GM21360 (cell line): ENCODE results near the gene GKAP1.
A peak's percentile ranks its signal among the peaks of the same experiment; 100 is the strongest.
"Not testable (repeated sequence)": the region's sequence is repeated elsewhere in the genome, so short reads cannot be mapped to it uniquely, and the experiment has no call there.

Experiments used
- ATAC-seq: cut with Tn5 transposase; IDR thresholded peaks from one replicate; pipeline ENCODE4 v1.9.1; 2021; ENCODE audit warnings: mild to moderate bottlenecking, moderate library complexity; ENCODE audit not compliant: unreplicated experiment

Gene GKAP1

DNA sequence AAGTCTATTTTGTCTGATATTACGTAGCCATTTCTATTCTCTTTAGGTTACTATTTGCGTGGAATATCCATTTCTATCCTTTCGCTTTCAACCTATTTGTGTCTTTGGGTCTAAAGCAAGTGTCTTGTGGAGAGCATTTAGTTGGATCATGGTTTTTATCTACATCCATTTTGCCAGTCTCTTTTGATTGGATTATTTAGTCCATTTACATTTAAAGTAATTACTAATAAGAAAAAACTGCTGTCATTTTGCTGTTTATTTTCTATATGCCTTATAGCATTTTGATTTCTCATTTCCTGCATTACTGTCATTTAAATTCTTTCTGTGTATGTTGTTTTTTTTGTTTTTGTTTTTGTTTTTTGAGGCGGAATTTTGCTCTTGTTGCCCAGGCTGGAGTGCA, 83.8 kb downstream of the GKAP1 start:
- no peak for ATAC-seq

DNA sequence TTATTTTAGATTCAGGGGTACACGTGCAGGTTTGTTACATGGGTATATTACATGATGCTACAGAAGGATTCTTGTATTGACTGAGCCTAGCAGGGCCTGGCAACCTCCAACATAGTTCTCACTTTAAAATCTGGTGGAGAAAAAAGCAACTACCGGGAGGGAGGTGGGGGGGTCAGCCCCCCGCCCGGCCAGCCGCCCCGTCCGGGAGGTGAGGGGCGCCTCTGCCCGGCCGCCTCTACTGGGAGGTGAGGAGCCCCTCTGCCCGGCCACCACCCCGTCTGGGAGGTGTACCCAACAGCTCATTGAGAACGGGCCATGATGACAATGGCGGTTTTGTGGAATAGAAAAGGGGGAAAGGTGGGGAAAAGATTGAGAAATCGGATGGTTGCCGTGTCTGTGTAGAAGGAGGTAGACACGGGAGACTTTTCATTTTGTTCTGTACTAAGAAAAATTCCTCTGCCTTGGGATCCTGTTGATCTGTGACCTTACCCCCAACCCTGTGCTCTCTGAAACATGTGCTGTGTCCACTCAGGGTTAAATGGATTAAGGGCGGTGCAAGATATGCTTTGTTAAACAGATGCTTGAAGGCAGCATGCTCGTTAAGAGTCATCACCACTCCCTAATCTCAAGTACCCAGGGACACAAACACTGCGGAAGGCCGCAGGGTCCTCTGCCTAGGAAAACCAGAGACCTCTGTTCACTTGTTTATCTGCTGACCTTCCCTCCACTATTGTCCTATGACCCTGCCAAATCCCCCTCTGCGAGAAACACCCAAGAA, 88.8 kb downstream of the GKAP1 start:
- ATAC-seq = not testable (repeated sequence)

DNA sequence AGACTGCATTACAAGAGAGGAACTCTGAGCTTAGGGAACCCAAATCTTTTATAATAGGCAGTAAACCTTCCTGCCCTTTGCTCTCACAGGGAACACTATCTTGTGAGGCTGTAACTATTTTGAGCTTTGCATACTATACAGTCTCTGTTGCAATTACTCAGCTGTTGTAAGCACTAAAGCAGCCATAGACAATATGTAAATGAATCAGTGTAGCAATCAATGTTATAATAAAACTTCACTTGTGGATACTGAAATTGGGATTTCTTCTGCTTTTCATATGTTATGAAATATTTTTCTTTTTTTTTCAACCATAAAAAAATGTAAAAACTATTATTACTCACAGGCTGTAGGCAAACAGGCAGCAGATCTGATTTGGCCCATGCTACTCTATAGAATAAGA, 93.1 kb downstream of the GKAP1 start:
- ATAC-seq = no peak

DNA sequence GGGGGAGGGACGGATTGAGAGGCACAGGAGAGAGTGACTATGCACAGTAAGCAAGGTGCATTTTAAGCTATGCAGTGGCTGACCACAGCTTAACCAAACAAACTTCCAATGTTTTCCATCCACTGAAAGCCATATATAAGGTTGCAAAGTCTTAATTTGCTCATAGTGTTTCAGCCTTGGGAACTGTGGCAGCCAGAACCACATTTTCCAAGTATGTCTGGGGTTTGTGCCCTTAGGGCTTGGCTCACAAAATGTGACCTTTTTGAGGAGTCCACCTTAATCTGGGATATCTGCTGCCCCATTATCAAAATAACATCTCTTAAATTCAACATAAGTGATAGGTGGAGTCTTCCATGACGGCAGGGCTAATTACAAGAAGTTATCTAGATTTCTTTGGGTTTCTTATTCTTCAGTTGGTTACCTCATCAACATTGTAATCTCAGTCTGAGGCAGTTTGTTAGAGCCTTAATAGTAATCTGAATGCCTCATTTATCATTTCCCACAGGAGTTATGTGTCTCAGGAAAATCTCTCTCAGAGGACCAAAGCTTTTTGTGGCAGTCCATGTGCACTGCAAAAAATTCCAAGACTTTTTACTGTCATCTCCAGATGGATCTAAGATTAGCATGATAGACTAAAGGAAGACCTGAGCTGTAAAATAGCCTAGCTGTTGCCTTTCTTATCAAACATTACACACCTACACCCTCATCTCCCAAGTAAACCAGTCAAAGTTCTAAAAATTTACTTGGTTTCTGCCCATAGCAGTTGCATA, 94.7 kb downstream of the GKAP1 start:
- no peak for ATAC-seq

DNA sequence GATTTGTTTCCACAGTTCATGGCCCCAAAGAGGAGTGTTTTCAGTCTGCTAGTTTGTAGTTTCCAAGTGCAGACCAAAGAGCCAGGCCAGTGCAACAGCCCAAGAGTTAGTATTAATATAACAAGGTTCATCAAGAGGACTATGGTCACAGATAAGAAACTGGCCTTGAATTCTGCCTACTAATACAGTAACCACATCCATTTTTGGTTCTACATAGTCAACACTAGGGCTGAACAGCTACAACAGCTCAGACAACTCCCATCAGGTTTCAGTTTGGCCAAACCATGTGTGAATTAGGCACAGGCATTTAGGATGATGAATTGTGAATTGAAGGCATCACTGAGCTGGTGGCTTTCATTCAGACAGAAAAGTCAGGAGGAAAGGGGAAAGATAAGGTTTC, 96.1 kb downstream of the GKAP1 start:
- no peak for ATAC-seq

DNA sequence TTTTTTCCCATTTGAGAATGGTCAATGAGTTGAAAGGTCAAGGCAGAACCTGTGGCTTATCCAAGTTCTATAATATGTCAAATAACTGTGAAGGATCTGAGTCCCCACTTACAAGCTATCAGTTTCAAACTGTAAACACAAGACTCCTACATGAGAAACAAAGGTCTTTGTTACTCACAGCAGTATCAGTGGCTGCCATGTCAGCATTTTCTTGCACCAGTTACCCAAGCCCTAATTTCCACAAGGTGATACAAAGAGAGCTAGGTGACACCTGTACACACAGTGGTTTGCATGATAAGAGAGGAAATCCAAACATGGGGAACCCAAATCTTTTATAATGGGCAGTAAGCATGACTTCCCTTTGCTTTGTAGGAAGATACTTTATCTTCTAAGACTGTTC, 101.8 kb downstream of the GKAP1 start:
- no peak for ATAC-seq

DNA sequence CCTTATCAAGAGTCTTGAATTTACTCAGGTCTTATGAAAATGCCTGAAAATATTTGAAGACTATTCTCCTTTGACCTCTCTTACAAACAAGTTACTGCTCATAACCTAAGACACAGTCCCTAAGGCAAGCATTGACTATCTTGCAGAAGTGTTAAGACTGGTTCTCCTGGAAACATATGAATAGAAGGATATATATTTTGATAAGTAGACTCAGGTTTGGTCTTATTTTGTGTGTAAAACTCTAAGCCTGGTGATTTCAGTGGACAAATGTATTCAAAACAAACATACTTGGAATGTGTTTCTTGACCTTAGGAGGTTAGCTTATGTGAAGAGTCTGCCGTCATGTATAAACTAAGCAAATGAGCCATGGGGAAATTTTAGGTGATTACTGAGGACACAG, 102.3 kb downstream of the GKAP1 start:
- no peak for ATAC-seq

DNA sequence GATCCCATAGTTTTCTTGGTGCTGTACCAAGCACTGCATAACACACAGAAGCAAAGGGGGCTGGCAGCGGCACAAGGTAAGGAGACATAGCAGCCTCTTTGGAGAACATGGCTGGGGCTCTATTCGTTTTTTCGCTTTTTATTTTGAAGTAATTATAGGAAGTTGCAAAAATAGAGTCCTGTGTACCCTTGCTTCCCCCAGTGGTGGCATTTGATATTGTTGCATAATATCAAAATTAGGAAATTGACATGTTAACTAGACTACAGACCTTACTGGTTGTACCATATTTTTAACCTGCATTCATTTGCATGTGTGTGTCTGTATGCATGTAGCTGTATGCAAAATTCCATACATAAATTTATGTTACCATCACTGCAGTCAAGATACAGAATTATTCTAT, 103.2 kb downstream of the GKAP1 start:
- ATAC-seq = peak; percentile 57

DNA sequence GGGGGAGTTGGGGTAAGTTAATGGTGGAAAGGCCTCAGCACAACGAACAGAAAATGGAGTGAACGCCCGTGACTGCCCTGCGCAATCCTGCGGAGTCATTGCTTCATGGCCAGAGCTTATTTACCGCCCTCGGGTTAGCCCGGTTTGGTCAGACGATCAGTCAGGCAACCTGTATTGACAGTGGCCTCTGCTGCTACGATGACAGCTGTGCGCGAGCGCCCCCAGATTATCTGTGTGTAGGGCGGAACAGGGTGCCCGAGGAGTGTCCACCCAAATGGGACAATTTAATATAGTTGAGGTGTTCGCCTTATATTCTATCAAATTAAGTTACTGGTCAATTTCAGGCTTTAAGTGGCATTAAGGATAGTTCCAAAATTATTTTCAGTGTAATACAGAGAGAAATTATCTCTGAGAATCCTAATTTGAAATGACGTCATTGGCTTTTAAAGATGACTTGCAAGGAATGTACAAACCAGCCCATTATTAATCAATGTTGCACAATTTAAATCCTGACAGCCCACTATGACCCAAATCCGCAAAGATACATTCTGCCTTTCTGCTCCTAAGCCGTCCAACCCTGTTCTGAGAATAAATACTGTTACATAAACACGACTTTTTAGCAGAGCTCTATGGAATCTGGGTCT, 108.9 kb downstream of the GKAP1 start:
- peak; percentile 49 for ATAC-seq

DNA sequence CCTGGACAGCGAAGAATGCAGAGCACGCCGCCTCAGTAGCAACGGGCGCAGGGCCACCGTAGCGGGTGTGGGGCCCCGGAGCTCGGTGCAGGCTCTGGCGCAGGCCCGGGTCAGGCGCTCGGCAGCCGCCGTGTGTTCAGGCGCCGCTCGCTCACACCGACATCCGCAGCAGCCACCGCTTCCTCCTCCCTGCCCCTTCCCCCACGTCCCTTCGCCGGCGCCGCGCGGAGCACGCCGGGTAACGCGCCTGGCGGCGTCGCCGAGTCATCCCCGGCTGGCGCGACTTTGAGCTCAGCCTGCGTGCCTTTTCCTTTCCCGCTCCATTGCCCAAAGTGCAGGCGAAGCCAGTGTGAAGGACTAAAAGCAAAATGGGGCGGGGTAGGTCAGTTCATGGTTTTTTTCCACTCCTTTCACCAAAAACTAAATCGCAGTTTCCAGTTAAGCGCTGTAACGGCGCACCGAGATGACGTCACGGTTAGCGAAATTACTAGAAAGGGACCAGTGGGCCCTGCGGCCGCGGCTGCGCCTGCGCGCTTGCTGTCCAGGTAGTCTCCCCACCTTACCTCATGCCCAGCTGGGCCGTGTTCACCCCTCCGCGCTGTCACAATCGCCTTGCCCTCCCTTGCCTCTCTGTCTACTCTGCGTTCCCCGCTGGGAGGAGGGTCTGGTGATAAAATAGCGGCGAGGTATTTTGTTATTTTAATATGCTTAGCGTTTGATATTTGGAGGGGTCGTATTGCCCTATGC, 109.6 kb downstream of the GKAP1 start, which contains the start of gene UBQLN1:
Gene UBQLN1 (minus strand): TSS at position 191 of the 747 bp plus-strand sequence. CDS start 279 bp downstream, outside the sequence.
- ATAC-seq = peak; percentile 68

DNA sequence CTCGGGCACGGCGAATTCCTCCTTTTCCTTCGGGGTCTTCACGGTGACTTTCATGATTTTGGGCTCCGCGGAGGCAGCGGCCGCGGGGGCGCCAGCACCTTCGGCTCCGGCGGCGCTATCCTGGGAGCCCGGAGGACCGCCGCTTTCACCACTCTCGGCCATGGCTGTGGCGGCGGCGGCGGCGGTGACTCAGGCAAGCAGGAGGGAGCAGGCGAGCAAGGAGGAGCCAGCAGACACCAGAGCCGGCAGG, 110.1 kb downstream of the GKAP1 start:
- ATAC-seq = peak; percentile 36

DNA sequence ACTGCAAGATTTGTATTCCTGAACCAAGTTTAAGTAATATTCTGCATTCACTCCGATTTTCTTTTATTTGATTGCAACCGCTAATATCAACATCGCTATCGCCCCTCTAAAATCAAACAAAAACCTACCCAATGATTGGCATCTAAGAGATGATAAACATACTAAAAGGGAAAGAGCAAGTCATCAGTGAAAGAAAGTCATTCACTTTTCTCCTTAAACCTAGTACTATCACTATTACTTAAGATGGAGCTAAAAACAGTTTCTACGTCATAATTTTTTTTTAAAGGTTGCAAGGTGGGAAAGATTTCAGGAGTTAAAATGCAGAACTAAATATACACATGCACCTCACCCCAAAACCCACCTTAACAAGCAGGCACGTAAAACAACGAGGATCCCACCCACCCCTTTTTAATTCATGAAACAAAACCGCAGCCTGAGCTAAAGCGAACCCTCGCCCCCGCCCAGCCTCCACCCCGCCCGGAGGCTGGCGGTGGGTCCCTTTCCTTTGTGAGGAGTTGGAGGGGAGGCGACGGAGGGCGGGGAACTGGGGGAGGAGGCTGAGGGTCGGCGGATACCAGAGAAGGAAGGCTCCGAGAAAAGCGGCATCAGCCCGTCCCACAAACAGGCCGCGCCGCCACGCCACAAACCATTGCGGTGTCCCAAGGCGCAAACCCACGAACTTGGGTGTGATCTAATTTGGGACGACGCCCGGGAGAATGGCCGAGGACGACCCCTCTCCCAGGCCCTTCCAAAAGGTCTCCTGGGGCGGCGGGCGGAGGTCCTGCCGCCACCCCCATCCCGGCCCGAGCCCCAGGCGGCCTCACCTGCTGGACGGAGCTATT, 110.7 kb downstream of the GKAP1 start:
- peak; percentile 19 for ATAC-seq

DNA sequence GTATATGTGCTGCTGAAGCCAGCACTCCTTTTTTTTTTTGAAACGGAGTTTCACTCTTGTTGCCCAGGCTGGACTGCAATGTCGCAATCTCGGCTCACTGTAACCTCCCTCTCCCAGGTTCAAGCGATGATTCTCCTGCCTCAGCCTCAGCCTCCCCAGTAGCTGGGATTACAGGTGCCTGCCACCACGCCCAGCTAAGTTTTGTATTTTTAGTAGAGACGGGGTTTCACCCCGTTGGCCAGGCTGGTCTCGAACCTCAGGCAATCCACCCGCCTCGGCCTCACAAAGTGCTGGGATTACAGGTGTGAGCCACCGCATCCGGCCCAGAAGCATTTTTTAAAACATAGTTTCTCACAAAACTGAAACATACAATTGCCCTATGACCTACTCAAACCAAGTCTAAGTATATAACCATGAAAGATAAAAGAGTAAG, 112.3 kb downstream of the GKAP1 start:
- not testable (repeated sequence) for ATAC-seq

DNA sequence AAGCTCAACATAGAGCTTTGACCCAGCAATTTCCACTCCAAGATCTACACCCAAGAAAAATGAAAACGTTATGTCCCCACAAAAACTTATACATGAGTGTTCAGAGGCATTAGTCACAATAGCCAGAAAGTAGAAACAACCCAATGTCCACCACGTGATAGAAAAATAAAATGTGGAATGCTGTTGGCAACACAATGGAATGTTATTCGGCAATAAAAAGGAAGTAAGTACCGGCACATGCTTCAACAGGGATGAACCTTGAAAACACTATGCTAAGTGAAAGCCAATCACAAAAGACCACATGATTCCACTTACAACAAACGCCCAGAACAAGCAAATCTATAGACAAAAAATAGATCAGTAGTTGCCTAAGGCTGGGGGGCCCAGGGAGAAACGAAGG, 115.8 kb downstream of the GKAP1 start:
- ATAC-seq = no peak

DNA sequence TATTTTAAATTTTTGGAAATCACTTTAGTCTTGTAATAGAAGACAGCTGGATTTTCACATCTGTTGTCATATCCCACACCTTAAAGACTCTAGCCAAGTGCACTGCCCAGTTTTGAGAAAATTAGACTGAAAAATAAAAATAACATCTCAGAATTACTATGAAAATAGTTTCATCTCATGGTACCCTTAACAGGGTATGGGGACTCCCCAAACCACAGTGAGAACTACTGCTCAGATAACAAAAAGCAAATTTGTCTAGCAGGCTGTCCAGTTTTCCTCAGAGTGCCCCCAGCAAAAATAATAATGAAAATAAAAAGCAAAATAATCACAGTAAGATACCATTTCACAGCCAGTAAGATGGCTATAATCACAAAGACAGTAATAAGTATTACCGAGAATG, 116.3 kb downstream of the GKAP1 start:
- no peak for ATAC-seq

DNA sequence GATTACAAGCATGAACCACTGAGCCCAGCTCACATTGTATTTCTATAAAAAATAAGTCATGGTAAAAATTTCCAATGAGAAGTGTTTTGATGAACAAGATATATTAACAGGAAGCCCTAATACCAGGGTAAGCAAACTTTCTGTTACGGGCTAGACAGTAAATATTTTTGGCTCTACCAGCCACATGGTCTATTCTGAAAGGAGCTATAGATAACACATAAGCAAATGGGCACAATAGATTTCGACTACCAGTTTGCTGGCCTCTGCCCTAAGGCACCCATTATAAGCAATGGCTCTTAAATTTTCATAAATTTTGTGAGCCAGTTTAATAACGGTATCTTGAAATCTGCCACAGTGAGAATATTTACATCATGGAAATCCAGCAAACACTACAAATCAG, 118.0 kb downstream of the GKAP1 start:
- no peak for ATAC-seq

DNA sequence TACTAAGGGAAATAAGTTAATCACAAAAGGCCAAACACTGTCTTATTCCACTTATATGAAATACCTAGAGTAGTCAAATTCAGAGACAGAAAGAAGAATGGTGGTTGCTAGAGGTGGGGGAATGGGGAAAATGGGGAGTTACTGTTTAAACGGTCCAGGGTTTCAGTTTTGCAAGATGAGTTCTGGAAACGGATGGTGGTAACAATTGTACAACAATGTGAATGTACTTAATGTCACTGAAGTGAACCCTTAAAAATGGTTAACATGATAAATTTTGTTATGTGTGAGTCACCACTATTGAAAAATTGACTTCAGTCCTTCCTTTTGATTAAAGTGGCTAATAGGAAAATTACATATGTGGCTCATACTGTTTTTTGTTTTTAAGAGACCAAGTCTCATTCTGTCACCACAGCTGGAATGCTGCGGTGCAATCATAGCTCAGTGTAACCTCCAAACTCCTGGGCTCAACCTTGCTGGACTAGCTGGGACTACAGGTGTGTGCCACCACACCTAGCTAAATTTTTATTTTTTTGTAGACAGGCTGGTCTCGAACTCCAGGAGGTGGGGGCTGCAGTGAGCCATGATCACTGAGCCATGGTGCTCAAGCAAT, 118.5 kb downstream of the GKAP1 start:
- no peak for ATAC-seq

DNA sequence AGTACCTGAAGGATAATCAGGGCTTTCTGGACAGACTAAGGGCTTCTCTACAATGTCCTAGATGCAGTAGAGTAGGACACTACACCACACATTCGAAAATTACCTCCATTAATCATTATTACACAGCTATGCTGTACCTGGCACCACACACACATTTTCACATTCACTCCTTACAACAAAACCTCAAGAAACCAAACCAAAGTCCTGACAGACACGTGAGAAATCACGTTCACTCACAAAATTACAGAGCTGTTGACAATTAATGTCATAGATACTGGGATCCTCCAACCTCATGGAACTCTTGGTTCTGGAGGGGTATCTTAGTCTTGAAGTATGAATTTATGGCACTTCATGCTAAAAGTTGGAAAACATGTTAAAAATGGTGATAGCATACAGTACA, 126.1 kb downstream of the GKAP1 start:
- no peak for ATAC-seq
